GM19351 (cell line): Measurements from ENCODE around the gene TNS1.

Experiments used
- ATAC-seq: cut with Tn5 transposase; IDR thresholded peaks from one replicate; pipeline ENCODE4 v1.9.1; 2021; ENCODE audit warnings: mild to moderate bottlenecking, moderate library complexity; ENCODE audit not compliant: unreplicated experiment

Gene TNS1

GRCh38 chr2:217761645-217762277, 241.0 kb downstream of the TNS1 start:
- no peak for ATAC-seq

DNA sequence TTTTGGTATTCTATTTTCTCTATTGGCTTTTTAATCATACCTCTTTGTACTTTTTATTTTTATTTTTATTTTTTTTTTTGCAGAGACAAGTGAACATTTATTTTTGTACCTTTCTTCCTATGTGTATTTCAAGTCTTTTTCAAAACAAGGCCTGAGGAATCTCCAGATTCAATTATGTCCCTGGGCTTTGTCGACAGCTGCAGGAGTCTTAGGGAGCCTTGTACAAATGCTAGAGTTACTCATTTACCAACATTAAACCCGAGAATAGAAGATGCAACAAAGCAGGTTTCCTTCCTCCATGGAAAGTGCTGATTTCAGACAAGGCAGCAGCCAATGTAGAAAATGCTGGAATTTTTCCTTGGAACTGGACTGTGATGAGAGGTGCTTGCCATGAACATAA, 242.8 kb downstream of the TNS1 start:
- no peak for ATAC-seq

DNA sequence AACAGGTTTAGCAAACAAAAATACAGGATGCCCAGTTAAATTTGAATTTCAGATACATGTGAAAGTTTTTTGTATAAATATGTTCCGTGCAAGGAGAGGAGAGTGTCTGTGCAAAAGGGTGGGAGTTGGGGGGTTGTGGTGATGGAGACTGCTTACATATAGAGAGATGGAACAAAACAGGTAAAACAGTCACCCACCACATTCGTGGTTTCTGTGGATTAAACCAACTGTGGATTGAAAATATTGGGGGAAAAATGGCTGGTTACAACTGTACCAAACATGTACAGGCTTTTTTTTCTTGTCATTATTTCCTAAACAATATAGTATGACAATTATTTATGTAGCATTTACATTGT, 245.7 kb downstream of the TNS1 start:
- no peak for ATAC-seq

DNA sequence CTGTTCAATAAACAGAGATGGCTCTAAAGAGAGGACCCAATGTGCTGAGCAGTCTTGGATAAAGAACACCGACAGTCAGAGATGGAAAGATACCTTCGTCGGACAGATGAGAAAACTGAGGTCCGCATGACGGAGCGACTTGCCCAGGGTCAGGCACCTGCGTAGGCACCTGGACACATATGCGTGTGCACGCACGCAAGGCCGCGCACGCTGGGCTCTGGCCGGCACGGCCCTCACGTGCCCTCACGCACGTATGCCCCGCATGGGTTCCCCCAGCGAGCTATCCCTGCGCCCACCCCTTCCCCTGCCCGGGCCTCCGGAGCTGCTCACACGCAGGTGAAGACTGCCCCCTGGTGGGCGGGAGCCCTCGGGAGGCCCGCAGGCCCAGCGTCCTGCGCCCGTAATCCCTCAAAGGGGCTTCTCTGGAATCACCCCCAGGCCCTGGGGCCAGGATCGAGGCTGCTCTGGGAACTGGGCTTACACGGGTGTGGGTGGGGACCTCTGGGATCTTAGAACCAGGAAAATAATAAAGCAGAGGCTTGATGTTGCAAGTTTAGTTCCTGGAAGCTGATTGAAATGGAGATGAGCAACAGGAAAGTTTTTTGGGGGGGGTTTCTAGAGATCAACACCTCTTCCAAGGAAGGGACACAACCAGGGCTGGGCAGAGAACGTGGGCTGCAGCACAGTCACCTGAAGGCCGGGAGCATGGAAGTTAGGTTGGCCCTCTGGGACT, 246.3 kb downstream of the TNS1 start:
- ATAC-seq: no peak

GRCh38 chr2:217755027-217755745, 247.6 kb downstream of the TNS1 start:
- no peak for ATAC-seq

DNA sequence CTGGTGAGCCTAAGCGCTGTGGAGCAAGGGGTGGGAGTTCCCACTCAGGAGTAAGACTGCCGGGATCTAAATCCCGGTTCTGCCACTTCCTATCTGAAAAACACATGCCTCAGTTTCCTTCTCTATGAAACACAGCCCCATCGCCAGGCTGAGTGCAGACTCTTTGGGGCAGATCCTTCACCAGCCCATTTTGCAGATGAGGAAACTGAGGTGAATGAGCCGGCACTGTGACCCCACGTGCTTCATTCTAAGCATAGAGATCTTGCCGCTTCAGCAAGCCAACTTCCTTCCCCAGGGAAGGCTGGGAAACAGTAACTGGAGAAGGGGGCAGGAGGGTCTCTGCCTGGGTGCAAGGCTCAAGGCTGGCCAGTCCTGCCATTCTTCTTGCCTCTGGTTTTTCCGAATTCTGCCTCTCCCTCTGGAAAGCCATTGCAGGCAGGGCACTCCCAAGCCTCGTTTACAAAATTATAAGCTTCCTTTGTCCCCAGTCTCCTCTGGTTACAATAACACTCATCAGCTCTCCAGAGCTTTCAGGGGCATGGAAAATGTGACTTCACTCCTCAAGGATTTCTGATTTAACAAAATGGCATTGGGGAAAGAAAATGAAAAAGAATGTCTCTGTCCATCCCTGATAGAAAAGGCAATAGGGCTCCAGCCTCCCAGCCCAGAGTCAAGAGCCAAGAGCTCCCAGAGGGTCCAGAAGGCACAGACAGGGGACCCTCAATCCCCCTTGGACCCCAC, 249.2 kb downstream of the TNS1 start:
- ATAC-seq: no peak

DNA sequence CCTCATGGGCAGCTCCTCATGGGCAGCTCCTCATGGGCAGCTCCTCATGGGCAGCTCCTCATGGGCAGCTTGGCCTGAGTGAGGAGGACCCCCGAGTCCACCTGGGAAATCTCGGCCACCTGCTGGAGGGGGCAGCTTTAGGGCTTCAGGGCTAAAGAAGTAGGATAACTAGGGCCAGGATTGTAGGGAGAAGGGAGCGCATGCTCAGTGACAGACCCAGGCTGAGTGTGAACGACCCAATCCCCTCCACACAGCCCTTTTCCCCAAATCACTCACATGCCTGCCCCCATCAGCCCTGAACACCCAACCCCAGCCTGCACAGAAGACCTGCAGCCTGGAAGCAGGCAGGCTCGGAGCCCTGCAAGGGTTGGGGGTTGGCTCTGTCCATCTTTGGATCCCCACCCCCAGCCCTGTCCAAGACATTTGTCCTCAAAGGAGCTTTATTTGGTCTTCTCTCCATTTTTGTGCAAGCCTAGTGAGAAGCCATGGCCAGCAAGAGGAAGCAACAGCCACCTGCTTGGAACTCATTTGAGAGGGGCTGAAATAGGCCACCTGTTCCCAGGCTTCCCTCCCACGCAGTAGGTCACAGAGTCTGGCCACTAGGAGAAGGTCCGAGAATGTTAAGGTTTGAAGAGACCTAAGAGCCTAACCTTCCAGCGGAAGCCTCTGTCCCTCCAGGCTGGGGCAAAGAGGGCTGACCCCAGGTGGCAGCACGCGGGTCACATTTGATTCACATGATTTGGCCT, 249.9 kb downstream of the TNS1 start:
- no peak for ATAC-seq

DNA sequence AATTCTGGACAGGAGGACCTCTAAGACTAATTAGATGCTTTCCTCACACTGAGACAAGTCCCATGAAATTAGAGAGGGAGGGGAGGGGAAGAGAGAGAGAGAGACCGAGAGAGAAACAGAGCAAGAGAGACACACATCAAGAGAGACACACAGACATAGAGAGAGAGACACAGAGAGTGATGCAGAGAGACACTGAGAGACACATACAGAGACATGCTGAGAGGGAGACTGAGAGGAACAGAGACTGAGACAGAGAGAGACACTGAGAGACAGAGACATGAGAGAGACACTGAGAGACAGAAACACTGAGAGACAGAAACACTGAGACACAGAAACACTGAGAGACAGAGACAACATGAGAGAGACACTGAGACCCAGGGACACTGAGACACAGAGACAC, 250.8 kb downstream of the TNS1 start:
- no peak for ATAC-seq

DNA sequence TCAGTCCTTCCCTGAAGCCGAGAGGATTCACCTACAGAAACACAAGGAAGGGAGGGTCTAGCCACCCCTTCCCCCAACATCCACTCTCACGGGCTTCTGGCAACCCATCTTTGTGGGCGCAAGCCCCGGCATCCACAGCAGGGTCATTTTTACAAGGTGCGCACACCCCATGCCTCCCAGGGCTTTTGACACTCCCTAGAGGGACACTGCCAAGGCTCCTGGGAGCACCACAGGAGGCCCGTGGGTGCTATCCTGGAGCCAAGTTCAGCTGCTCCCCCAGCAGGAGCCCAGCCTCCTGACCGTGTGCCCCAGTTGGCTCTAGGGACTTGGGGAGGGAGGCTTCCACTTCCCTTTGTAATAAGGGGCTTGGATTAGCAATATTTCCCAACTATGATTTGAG, 251.6 kb downstream of the TNS1 start:
- ATAC-seq: no peak
